Right lobe of liver (tissue), 4 donors: ENCODE measurements around the gene MYO15A.

Experiments
- POLR2A ChIP-seq: fragments of 450-650 bp; IDR thresholded peaks from one replicate; pipeline ENCODE4 v1.6.1; 2017; ENCODE audit warnings: antibody characterized with exemption, mild to moderate bottlenecking
- TF ChIP-seq, protein P1 (sequence below), 4 donors: fragments of 200-600 bp in 3 of 4; fragments of 450-650 bp in 1 of 4; IDR thresholded peaks; one replicate each; pipeline versions ENCODE4 v1.5.1 to v1.8.0; 2016 to 2022; ENCODE audit warnings: antibody characterized with exemption in 4 of 4, mild to moderate bottlenecking in 2 of 4
- donor health status: DM: no; HTN: no; CAD: no.
- donor health status: DM: no; HTN: no; CAD: no.
- donor health status: DM: no; HTN: yes; CAD: no.

DNA sequence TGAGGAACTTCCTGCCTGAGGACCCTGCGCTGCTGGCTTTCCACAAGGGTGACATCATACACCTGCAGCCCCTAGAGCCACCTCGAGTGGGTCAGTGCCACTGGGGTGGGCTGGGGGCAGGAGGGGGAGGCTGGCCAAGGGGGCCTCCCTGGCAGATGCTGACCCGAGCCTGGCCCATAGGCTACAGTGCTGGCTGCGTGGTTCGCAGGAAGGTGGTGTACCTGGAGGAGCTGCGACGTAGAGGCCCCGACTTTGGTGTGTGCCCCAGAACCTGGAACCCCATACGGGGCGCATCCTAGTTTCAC, 48.4 kb downstream of the MYO15A start:
- TF ChIP-seq, protein P1, sequence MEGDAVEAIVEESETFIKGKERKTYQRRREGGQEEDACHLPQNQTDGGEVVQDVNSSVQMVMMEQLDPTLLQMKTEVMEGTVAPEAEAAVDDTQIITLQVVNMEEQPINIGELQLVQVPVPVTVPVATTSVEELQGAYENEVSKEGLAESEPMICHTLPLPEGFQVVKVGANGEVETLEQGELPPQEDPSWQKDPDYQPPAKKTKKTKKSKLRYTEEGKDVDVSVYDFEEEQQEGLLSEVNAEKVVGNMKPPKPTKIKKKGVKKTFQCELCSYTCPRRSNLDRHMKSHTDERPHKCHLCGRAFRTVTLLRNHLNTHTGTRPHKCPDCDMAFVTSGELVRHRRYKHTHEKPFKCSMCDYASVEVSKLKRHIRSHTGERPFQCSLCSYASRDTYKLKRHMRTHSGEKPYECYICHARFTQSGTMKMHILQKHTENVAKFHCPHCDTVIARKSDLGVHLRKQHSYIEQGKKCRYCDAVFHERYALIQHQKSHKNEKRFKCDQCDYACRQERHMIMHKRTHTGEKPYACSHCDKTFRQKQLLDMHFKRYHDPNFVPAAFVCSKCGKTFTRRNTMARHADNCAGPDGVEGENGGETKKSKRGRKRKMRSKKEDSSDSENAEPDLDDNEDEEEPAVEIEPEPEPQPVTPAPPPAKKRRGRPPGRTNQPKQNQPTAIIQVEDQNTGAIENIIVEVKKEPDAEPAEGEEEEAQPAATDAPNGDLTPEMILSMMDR (IDR thresholded peaks at IDR 0.05): no peak
- TF ChIP-seq POLR2A: no peak
